Measurements from ENCODE around the gene CYP1B1. TPM values are rescaled to one million over a fixed set of nuclear protein-coding genes. Genes with fewer than 3 reads are reported as not detected.
"Not testable (repeated sequence)": the region's sequence is repeated elsewhere in the genome, so short reads cannot be mapped to it uniquely, and the experiment has no call there.

Gene CYP1B1
- total and polyA plus RNA-seq, 2 of the 13 experiments (the other 11 are each of a cell fraction or from before 2014, with no cell fraction given): not detected

- TF ChIP-seq ZBED4 (CRISPR knock-in tag; IDR thresholded peaks at IDR 0.05; ENCODE audit: borderline replicate concordance) (no peak), ZSCAN20 (CRISPR knock-in tag; IDR thresholded peaks at IDR 0.05; ENCODE audit: borderline replicate concordance) (no peak), HNF4A (CRISPR knock-in tag; IDR thresholded peaks at IDR 0.05) (no peak), SRF (IDR thresholded peaks at IDR 0.05; ENCODE audit: low read depth, low read length) (no peak), ZBTB26 (CRISPR knock-in tag; IDR thresholded peaks at IDR 0.05; ENCODE audit: borderline replicate concordance) (no peak), ZNF431 (CRISPR knock-in tag; IDR thresholded peaks at IDR 0.05; ENCODE audit: borderline replicate concordance, low read depth) (no peak), GABPB1 (CRISPR knock-in tag; IDR thresholded peaks at IDR 0.05) (no peak), ZNF740 (CRISPR knock-in tag; IDR thresholded peaks at IDR 0.05) (no peak), ZNF777 (CRISPR knock-in tag; IDR thresholded peaks at IDR 0.05) (no peak), SETDB1 (CRISPR knock-in tag; IDR thresholded peaks at IDR 0.05; ENCODE audit: borderline replicate concordance) (no peak)
These were observed 15.0 kb upstream of the CYP1B1 start (continued) for GRCh38 chr2:38090928-38091327.

- DNase-seq (ENCODE audit: low spot score); FAIRE-seq; BruUV-seq (replicated peaks); H3K9ac ChIP-seq (ENCODE audit: insufficient read depth, low read depth, low read length); H3K9me3 ChIP-seq (ENCODE audit: low read length); H4K20me1 ChIP-seq (ENCODE audit: insufficient read depth, low read length); H3K79me2 ChIP-seq (ENCODE audit: insufficient read depth, low read length); H3K4me2 ChIP-seq (ENCODE audit: low read depth, low read length); H2AFZ ChIP-seq (ENCODE audit: low read length); H3K4me1 ChIP-seq (ENCODE audit: insufficient read depth, low read length); H3K4me3 ChIP-seq (replicated peaks in 1 of 3; ENCODE audit: insufficient read depth in 1 of 3, low read depth in 2 of 3, low read length in 3 of 3); H3K27ac ChIP-seq (ENCODE audit: extremely low read length, insufficient read depth, low read length); POLR2A ChIA-PET; H3K36me3 ChIP-seq (replicated peaks in 1 of 2; ENCODE audit: control insufficient read depth in 1 of 2, insufficient read depth in 2 of 2, low read length in 2 of 2); CTCF ChIA-PET (ENCODE audit: low intra/inter-chr PET ratio, low total read pairs); ATAC-seq; in situ Hi-C loops (cut with HindIII; ENCODE audit: extremely low pct_ligation_motif_present, low pct_unique_long_range_greater_than_20kb); intact Hi-C loops (cut with micrococcal nuclease; ENCODE audit: unreplicated experiment): not testable (repeated sequence)
- WGBS (ENCODE audit: low lambda C conversion rate): 30% methylated on average over 6 of the region's 6 CpGs
- H3K27me3 ChIP-seq (ENCODE audit: control insufficient read depth in 1 of 2, insufficient read depth in 2 of 2, low read length in 2 of 2): peaks cover 0 to 16% of the 10 kb centered on the region in 2 experiments; a peak in 3 of 5 replicates
These were observed 14.3 kb upstream of the CYP1B1 start for GRCh38 chr2:38090212-38090611.

- H3K4me1 ChIP-seq (ENCODE audit: insufficient read depth, low read length); H3K27ac ChIP-seq (ENCODE audit: extremely low read length, insufficient read depth, low read length); H3K4me3 ChIP-seq (replicated peaks in 1 of 3; ENCODE audit: insufficient read depth in 1 of 3, low read depth in 2 of 3, low read length in 3 of 3); H3K79me2 ChIP-seq (ENCODE audit: insufficient read depth, low read length); ATAC-seq; intact Hi-C loops (cut with micrococcal nuclease; ENCODE audit: unreplicated experiment); H4K20me1 ChIP-seq (ENCODE audit: insufficient read depth, low read length); FAIRE-seq; DNase-seq (ENCODE audit: low spot score); H3K9ac ChIP-seq (ENCODE audit: insufficient read depth, low read depth, low read length); CTCF ChIA-PET (ENCODE audit: low intra/inter-chr PET ratio, low total read pairs); H2AFZ ChIP-seq (ENCODE audit: low read length); H3K27me3 ChIP-seq (ENCODE audit: control insufficient read depth in 1 of 2, insufficient read depth in 2 of 2, low read length in 2 of 2); BruUV-seq (replicated peaks); H3K36me3 ChIP-seq (replicated peaks in 1 of 2; ENCODE audit: control insufficient read depth in 1 of 2, insufficient read depth in 2 of 2, low read length in 2 of 2); POLR2A ChIA-PET; H3K9me3 ChIP-seq (ENCODE audit: low read length); H3K4me2 ChIP-seq (ENCODE audit: low read depth, low read length); in situ Hi-C loops (cut with HindIII; ENCODE audit: extremely low pct_ligation_motif_present, low pct_unique_long_range_greater_than_20kb): not testable (repeated sequence)
- WGBS (ENCODE audit: low lambda C conversion rate): 44% methylated on average over 10 of the region's 10 CpGs
These were observed 10.2 kb upstream of the CYP1B1 start for GRCh38 chr2:38085998-38086698.
